T-helper 2 cell (primary cell): Measurements from ENCODE around the gene ADCY3.
"Not testable (repeated sequence)": the region's sequence is repeated elsewhere in the genome, so short reads cannot be mapped to it uniquely, and the experiment has no call there.

Source experiments
- DNase-seq, 5 experiments: peaks; one replicate each; pipeline versions ENCODE4 v3.0.0 to v3.0.0-alpha.2; 2012 to 2022

Gene ADCY3

DNA sequence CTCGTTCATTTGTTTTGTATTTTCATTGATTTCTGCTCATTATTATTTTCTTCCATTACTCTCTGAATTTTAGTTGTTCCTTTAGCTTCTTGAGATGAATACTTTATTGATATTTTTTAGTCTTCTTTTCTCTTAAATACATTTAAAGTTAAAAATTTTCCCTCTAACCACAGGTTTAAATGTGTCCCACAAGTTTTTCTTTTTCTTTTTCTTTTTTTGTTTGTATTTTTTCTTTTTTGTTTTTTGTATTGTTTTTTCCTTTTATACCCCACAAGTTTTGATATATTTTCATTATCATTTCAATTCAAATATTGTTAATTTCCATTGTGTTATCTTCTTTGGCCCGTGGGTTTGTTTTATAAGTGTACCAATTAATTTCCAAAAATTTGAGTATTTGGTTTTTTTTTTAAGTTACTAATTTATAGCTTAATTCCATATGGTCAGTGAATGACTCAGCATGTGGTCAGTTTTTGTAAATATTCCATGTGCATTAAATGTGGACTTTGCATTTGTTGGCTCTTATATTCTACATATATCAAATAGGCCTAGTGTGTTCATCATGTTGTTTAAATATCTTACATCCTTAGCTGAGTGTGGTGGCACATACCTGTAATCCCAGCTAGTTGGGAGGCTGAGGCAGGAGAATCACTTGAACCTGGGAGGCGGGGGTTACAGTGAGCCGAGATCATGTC, 110.6 kb downstream of the ADCY3 start:
- no peak for DNase-seq

DNA sequence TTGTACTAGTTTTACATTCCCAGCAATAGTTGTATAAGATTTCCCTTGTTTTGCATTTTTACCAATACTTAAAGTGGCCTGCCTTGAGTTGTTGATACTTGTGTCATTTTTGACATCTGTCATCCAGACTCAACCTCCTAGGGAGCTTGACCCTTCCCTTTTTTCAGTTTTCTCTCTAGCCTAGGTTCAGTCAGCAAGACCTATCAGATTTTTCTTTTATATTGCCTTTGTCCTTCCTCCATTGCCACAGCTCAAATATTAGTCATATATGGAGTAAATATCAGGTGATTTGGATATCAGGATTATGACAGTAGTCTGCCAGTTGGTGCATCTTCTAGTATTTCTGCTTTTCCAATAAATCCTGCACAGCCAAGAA, 113.4 kb downstream of the ADCY3 start:
- no peak for DNase-seq

DNA sequence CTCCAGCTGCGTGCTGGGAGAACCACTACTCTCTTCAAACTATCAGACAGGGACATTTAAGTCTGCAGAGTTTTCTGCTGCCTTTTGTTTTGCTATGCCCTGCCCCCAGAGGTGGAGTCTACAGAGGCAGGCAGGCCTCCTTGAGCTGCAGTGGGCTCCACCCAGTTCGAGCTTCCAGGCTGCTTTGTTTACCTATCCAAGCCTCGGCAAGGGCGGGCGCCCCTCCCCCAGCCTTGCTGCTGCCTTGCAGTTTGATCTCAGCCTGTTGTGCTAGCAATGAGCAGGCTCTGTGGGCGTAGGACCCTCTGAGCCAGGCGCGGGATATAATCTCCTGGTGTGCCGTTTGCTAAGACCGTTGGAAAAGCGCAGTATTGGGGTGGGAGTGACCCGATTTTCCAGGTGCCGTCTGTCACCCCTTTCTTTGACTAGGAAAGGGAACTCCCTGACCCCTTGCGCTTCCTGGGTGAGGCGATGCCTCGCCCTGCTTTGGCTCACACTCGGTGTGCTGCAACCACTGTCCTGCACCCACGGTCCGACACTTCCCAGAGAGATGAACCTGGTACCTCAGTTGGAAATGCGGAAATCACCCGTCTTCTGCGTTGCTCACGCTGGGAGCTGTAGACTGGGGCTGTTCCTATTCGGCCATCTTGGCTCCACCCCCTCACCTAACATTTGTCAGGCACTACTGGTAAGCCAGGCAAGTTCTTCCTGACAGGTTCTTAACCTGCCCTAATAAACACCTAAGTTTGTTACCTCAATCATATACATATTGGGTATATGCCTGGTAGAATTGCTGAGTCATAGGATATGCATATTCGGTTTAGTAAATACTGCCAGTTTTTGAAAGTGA, 114.0 kb downstream of the ADCY3 start:
- not testable (repeated sequence) for DNase-seq

DNA sequence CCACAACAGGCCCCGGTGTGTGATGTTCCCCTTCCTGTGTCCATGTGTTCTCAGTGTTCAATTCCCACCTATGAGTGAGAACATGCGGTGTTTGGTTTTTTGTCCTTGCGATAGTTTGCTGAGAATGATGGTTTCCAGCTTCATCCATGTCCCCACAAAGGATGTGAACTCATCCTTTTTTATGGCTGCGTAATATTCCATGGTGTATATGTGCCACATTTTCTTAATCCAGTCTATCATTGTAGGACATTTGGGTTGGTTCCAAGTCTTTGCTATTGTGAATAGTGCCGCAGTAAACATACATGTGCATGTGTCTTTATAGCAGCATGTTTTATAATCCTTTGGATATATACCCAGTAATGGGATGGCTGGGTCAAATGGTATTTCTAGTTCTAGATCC, 119.5 kb downstream of the ADCY3 start:
- DNase-seq = not testable (repeated sequence)

DNA sequence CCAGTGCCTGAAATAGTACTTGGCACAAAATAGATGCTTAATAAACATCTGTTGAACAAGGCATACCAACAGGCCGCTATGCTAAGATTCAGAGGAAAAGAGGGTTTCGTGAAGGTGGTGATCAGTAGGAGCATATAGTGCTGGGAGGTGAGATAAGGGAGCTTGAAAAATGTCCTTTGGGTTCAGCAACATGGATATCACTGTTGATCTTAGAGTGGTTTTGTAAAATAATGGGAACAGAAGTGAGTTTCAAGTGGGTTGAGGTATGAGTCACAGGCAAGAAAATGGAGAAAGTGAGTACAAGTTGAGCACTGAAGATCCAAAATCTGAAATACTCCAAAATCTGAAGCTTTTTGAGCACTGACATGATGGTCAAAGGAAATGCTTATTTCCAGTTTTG, 122.4 kb downstream of the ADCY3 start:
- no peak for DNase-seq

DNA sequence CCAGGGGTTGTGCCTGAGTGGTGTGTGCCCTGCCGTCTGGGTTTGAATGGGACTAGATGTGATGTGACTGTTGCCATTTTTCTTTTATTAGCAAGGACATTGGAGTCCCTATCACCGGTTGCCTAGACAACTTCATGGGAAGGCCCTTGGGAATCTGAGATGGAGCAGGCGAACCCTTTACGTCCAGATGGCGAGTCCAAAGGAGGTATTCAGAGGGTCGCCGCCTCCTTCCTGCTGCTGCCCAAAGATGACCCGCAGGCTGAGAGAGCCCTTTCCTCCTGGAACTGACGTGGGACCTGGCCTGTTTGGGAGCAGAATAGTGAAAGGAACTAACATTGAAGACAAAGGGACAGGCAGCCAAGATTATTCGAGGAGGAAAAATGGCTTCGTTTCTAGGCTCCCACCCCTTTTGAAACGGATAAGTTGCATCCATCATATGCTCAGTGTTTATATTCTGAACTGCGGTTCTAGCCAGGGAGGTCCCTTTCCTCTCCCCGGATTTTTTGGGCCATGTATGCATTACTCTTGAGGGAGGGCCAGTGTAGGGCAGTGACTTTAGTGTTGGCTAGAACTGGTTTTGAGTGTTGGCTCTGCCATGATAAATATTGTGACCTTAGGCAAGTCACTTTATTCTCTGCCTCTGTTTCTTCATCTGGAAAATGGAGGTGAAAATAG, 126.1 kb downstream of the ADCY3 start:
- DNase-seq = peak in 1 of 5 experiments; percentile 40

DNA sequence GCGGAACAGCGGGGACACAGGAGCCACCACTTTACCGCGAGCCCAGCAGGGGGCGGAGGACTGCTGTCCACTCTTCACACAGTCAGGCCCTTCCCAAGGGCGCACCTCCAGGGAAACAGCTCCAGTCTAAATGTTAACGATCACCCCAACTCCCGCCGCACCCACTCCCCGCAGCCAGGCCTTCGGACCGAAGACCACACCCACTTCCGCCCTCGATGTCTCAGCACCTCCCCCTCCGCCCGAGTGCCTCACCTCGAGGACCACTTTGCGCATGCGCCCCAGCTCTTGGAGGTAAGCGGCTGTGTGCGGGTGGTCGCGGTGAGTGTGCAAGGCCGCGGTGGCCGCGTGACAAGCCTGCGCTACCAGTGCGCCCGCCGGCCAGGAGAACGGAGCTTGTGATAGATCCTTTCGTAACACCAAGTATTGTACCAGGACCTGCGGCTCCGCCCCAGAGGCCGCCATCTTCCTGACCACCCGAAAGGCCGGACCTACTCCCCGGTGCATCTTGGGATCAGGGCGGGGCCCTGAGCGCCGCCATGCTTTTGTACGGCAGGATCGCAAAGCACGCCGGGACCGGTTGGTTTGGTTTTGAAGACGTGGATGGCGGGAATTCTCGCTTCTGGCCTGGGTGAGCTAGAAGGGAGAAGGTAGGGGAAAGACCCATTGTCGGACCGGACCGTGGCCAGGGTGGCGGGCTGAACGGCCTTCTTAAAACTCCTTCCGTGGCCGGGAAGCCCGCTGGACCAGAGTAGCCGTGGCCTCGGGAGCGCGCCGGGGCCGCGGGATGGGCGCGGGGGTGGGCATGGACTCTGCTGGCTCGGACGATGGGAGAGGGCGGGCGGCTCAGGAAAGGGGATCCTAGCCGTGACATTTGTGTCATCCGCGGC, 126.9 kb downstream of the ADCY3 start, which contains the start of the genes CENPO and PTRHD1:
Gene CENPO, plus strand, starts transcription at position 552 of the 887 bp plus-strand sequence. CDS start 495 bp downstream, outside the sequence.
Gene PTRHD1, minus strand, starts transcription at position 518 of the 887 bp plus-strand sequence. Its CDS starts 14 bp downstream, at position 504.
- peak; percentile 83 to 97 (median 92) for DNase-seq

DNA sequence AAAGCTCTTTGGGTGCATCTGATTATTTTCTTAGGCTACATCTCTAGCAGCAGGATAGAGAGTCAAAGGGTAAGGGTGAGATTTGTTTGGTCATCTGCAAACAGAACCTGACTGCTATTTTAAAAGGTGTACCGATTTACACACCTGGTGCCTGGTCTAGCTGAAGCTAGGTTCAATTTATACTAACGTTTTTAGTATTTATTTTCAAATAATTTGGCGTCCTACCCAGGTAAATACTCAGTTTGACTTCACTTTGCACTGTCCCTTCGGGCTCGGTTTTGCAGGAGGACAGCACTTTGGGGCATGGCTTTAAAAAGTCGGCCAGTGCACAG, 127.5 kb downstream of the ADCY3 start:
- no peak for DNase-seq

DNA sequence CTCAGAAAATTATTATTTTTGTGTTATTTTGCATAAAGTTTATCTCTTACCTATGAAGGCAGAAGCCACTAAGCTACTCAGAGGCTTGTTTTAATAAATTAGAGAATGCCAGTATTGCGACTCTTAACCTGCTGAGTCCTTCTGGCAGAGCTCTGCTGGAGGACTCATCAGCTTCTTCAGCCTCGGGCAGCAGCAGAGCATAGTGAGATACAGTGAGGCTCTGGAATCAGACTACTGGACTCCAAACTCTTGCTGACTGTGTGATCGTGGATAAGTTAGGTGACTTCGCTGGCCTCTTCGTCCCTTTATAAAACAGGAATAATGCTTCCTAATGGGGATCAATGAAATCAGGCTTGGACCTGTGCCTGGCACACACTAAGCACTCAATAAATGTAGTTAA, 128.6 kb downstream of the ADCY3 start:
- no peak for DNase-seq

DNA sequence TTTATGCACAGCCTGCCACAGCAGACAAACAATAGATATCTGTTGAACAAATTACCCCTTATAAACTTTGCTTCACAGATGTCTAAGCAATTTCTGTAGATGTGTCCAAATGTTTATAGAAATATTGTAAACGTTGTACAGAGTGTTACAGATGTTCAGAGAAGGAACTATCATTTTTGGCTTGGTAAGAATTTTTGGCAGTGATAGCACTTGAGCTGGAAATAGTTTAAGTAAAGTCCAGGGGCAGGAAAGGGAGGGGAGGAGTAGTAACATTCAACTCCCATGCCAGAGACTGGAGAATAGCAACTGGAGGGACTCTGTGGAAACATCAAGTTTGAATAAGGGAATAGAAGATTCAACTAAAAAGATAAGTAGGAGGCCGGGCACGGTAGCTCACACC, 131.2 kb downstream of the ADCY3 start:
- DNase-seq = no peak

DNA sequence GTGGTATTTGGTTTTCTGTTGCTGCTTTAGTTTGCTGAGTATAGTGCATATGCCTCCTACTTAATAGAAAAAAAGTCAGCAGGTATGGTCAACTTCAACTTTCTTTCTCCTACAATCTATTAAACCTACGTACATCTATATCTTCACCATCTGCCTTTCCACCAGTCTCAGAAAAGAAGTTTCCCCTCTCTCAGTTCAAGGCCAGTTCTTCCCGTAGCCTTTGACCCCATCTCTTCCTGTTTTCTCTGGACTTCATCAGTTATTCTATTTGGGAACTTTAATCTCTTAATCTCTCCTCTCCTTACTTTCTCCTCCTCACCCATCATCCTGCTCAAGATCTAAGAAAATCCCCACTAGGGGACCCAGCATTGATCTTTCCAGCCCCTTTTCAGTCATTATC, 132.5 kb downstream of the ADCY3 start:
- no peak for DNase-seq

DNA sequence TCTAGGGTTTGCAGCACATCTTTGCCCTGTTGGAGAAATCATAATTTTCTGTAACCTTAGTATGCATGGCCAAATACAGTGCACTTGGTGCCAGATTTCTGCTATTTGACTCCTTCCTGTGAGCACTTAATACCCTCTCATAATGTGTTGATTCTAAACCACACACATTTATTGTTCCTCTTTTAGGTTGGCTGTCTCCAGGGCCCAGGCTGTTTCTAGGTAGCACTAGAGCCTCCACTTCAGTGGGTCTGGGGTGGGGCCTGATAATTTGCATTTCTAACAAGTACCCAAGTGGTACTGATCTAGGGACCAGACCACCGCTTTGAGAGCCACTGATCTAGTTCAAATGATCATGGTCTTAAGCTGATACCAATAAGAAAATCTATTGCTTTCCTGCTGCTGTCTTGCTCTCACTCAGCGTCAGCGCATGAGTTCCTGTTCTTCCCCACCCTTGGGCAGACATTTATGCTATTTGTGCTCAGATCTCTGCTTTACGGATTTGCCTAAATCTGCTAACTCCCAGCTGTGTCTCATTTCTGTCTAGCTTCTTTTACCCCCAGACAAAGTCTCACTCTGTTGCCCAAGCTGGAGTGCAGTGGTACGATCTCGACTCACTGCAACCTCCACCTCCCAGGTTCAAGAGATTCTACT, 134.2 kb downstream of the ADCY3 start:
- DNase-seq = no peak

DNA sequence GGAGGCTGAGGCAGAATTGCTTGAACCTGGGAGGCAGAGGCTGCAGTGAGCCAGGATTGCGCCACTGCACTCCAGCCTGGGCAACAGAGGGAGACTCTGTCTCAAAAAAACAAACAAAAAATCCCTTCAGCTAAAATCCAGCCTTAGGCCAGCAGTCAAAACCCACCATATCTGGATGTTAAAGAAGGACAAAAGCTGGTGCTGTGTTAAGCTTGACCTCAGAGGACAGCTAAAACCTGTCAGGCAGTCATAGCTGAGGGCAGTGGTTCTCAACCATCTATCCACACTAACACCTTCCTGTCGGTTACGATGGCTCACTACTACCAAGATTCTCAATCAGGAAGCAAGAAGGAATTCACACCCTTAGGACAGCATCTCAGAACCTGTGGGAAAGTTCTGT, 136.4 kb downstream of the ADCY3 start:
- no peak for DNase-seq

DNA sequence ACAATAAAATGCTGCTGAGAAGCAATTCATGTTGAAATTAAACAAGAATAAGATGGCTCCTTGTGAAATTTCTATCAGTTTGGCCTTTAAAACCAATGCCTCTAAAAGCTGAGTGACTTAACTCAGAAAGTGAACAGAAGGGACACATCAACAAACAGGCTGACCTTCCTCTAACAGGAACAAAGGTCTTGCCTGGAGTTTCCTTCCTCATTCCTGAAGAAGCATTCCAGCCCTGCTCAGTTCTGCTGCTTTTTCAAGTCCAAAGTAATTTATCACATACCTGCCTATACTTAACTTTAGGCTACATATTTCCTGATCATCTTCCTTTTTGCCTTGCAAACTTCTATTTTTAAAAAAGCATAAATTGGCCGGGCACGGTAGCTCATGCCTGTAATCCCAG, 140.9 kb downstream of the ADCY3 start:
- DNase-seq = no peak

DNA sequence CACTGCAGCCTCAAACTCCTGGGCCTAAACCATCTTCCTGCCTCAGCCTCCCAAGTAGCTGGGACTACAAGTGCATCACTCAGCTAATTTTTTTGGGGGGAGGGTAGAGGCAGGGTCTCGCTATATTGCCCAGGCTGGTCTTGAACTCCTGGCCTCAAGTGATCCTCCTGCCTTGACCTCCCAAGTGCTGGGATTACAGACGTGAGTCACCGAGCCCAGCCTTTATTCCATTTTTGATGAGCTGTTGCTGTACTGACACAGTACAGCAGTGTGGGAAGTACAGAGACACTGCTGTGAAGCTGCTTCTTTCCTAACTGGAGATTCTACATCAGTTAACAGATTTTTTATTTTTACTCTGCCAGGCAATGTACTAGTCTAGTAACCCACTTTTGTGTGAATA, 145.7 kb downstream of the ADCY3 start:
- no peak for DNase-seq

DNA sequence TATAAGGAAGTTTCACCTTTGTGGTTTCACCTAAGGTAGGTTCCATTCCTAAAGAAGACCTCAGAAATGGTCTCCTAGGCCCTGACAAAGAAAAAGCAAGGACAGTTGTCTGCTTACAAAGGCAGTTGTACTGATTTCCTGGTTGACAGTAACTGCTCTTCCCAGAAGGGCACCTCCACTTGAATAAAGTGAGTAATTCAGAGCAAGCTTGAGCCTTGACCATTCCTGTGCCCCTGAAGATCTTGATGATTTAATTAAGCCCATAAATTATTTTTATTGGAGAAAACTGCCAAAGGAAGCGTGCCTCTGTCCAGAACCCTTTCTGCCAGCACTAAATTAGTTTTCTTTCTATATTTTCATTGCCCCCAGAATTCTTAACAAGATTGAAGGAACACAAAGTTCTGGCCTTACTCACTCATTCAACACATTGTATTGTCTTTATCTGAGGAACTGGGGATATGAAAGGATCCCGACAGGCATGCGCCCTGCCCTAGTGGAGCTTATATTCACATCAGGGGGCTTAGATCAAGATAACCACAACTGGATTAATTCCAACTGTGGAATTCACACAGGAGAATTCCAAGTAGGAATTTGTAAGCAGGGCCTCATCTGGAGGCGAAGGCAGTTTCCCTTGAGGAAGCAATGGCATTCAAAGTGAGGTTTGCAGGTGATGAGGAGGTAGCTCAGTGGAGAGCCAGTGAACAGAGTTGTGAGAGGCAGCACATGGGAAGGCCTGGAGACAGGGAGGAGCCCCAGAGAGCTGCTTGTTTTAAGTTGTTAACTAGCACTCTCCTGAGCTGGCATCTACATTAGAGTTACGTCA, 148.1 kb downstream of the ADCY3 start:
- no peak for DNase-seq

DNA sequence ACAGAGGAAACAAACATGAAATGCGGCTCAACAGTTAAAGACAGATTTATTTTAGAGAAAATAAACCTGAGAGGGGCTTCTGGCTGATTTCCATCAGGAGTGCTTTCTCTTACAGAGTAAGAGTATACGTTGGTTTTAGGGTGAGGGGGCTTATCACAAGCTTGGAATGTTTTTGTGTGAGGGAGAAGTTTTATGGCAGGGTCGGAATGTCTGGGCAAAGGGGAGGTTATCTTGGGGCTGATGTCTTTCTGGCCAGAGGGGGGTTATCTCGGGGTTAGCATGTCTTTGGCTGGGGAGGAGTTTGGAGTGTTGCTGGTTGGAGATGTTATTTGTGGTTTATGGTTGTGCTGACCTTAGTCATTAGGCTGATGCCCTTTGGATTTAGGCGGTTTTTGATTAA, 149.0 kb downstream of the ADCY3 start:
- no peak for DNase-seq
